Activated CD4-positive, alpha-beta T cell treated with anti-CD3 and anti-CD28 coated beads, Interleukin-2, amount 50 U/mL, for 24 hours (primary cell): Measurements from ENCODE around the gene CEMP1.
A peak's percentile ranks its signal among the peaks of the same experiment; 100 is the strongest.
"Not testable (repeated sequence)": the region's sequence is repeated elsewhere in the genome, so short reads cannot be mapped to it uniquely, and the experiment has no call there.

ENCODE experiments used
- DNase-seq, 2 donors: peaks; one replicate each; pipeline ENCODE4 v3.0.0-alpha.2; 2020; ENCODE audit warnings: low read depth in 1 of 2, low spot score in 1 of 2

The CEMP1 gene, protein sequence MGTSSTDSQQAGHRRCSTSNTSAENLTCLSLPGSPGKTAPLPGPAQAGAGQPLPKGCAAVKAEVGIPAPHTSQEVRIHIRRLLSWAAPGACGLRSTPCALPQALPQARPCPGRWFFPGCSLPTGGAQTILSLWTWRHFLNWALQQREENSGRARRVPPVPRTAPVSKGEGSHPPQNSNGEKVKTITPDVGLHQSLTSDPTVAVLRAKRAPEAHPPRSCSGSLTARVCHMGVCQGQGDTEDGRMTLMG

GRCh38 chr16:2531371-2531695 is at the start of gene CEMP1:
Gene CEMP1, minus strand, starts transcription at chr16:2531408. Its CDS starts 335 bp downstream, at chr16:2531073.
- no peak for DNase-seq

DNA sequence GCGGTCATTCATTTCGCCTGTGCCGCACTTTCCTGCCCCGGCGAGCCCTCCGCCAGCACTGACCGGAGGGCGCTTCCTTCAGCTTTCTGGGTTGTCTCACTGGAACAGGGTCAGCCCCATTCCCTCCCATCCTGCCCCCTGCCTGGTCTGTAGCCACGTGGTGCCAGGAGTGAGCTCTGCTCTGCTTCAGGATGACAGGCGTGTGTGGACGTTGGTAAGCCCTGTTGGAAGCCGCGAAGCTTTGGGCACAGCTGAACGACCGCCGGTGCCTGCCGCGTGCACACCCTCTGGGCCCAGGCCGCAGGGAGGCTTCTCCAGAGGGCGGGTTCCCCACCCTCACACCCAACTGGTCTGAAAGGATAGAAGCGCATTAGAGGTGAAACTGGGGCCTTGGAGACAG is 49.6 kb upstream of the CEMP1 start:
- DNase-seq = not testable (repeated sequence)

DNA sequence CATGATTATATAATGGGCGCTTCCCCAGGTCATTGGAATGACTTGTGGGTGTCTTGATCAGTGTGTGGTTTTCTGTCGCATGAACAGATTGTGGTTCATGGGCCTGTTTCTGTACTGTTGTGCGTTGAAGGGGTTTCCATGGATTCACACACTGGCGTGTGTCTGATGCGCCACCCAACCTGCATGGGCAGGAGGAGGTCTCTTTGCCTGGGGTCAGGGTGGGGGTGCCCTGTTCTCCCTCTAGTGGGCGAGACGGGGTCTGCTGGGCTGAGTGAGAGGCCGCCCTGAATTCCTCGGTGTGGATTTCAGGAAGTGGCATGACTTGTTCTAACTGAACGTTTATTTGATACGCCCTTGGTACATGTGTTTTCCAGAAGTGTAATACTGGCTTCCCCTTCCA is 48.9 kb upstream of the CEMP1 start:
- DNase-seq = not testable (repeated sequence)

DNA sequence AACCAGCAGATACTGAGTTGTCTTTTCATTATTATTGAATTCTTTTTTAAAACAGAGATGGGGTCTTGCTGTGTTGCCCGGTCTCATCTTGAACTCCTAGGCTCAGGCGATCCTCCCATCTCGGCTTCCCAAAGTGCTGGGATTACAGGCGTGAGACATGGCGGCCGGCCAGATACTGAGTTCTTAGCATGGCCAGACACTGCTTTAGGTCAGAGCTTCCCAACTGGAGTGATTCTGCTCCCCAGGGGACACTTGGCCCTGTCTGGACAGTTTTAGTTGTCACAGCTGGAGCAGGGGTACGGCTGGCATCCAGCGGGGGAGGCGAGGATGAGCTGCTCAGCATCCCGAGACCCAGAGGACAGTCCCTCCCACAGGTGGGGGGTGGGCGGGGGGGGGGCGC is 47.7 kb upstream of the CEMP1 start:
- DNase-seq = not testable (repeated sequence)

DNA sequence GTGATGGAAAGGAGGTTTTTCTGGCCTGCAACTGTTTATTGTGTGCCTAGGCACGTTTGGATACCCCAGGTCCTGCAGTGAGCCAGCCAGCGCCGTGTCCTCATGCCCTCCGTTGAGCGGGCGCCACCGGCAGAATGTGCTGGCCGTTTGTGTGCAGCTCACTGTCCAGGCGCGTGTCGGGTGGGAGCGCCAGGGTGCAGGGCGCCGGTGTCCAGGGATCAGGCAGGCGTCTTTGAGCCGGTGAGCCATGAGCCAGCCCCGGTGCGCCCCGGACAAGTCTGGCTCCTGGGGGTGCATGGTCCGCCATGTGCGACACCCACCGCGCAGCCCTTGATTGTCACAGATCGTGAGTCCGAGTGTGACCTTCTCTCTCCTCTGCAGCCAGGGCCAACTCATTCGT is 45.8 kb upstream of the CEMP1 start:
- not testable (repeated sequence) for DNase-seq

GRCh38 chr16:2575839-2576238 is 44.6 kb upstream of the CEMP1 start:
- not testable (repeated sequence) for DNase-seq

DNA sequence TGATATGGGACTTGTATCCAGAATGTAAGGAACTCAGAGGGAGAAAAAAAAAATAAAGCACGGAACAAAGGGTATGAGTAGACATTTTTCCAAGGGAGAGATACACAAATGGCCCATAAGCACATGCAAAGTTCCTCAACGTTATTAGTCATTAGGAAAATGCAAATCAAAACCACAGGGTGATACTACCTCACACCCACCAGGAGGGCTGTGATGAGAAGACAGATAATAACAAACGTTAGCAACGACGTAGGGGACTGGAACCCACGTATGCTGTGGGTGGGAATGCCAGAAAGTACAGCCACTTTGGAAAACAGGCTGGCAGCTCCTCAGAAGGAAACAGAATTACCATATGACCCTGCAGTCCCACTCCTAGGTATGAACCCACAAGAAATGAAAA is 41.5 kb upstream of the CEMP1 start:
- not testable (repeated sequence) for DNase-seq

DNA sequence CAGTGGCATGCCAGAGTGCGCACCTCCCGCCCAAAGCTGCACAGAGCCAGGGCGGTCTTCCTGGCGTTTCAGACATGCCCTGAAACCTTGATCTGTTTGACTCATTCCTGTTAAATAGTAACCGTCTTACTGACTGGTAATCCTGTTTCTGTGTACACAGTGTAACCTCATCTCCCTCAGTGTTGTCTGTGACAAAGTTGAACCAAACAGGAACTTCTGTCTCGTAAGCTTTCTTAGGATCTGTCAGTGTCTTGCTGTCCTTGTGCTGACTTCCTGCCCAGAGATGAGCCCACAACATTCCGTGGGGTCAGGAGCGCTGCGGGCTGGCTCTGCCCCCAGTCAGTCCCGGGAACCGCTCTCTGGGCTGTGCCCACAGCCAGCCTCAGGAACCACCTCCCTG is 37.4 kb upstream of the CEMP1 start:
- not testable (repeated sequence) for DNase-seq

GRCh38 chr16:2567506-2567905 is 36.3 kb upstream of the CEMP1 start:
- not testable (repeated sequence) for DNase-seq

DNA sequence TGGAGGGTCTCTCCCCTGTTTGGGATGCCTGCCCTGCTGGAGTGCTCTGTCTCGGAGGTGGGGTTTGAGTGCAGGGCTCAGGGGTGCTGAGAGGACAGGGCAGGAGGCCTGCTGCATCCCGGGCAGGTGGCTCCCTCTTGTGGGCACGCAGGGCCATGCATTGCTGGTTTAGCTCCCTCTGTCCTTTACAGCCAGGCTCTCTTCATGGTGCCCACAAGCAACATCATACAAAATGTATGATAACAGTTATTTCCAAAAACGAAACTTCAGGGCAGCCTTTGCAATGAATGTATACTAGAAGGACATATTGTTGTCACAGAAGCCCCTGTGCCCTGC is 29.6 kb upstream of the CEMP1 start:
- DNase-seq = peak in 1 of 2 donors; percentile 36

DNA sequence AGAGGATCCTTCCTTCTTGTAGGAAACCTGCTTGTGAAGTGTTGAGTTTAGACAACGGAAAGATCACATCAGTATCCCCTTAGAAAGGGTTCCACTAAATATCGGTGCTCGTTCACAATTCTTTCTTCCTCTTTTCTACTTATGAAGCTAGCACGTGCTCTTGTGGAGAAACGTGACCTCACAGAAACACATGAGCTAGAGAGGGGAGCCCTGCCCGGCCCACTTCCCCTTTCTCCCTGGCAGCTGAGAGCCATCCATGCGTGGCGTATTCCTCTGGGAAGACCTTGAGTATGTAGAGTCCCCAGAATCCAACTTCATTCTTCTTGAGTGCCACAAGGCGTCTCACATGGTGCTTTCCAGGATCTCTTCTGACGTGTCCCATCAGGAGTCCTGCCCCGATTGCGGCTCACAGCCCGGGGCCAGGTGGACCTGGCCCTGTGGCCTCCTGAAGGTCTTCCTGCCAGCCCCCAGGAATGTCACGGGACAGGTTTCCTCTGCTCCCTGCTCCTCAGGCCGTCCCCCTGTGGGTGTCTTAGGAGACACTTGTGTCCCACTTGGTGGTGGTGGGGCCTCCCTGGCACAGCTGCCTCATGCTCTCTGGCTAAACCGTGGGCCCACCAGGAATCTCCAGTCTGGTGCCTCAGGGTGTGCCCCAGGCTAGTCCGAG is 29.1 kb upstream of the CEMP1 start:
- not testable (repeated sequence) for DNase-seq

GRCh38 chr16:2557150-2557549 is 25.9 kb upstream of the CEMP1 start:
- DNase-seq = not testable (repeated sequence)

DNA sequence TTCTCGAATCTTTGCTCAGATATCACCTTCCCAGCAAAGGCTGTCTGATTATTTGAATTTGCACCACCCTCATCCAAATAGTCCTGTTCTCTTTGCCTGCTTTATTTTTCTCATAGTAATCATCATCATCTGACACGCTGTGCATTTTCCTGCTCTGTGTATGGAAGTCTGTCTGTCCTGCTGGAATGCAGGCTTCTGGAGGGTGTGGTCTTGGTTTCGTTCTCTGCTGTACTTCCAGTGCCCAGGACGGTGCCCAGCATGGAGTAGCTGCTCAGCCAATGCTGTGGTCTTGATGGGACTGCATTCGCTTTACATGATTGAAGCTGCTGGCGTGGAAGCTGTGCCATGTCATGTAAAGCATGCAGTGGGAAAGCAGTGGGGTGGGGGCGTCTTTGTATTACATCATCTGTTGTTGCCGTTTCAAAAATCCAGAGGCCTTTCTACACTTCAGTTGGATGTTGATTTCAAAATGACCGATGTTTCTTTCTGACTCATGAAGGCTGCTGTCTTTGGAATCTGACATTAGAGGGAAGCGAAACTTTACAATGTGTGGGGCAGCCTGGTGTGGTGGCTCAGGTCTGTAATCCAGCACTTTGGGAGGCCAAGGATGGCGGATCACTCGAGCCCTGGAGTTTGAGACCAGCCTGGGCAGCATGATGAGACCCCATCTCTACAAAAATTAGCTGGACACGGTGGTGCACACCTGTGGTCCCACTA is 23.7 kb upstream of the CEMP1 start:
- DNase-seq = not testable (repeated sequence)

- DNase-seq = not testable (repeated sequence)
Measured at GRCh38 chr16:2551420-2551889, 20.2 kb upstream of the CEMP1 start.

GRCh38 chr16:2550283-2550878 is 19.2 kb upstream of the CEMP1 start:
- not testable (repeated sequence) for DNase-seq

DNA sequence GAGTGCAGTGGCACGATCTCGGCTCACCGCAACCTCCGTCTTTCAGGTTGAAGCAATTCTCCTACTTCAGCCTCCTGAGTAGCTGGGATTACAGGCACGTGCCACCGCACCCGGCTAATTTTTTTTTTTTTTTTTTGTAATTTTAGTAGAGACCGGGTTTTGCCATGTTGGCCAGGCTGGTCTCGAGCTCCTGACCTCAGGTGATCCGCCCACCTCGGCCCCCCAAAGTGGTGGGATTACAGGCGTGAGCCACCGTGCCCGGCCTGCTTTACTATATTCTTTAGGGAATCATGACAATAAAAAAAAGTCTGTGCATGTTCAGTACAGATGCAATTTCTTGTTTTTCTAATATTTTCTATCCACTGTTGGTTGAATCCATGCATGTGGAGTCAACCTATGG is 12.6 kb upstream of the CEMP1 start:
- DNase-seq = not testable (repeated sequence)

GRCh38 chr16:2541409-2541808 is 10.2 kb upstream of the CEMP1 start:
- not testable (repeated sequence) for DNase-seq

DNA sequence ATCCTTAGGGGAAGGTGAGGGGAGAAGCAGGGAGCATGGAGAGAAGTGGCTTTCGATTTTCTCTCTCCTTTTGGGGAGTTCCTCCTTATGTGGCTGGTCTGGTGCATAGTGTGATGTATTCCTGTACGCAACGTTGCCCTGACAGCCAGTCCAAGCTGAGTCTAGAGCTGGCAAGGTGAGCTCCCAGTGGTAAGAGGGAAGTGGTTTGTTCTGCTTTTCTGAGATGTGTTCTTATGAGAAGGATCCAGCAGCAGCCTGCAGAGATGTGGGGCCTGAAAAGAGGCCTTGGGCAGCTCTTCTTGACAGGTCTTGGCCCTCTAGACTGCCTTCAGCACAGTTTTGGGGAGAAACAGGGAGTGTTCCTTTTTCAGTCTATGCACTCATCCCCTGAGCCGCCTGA is 9.7 kb upstream of the CEMP1 start:
- DNase-seq = not testable (repeated sequence)

- DNase-seq = not testable (repeated sequence)
Measured at GRCh38 chr16:2539845-2540458, 8.7 kb upstream of the CEMP1 start.

- not testable (repeated sequence) for DNase-seq
Measured at GRCh38 chr16:2539192-2539844, 8.1 kb upstream of the CEMP1 start.
